ENCODE results near the gene EDC3. TPM values are rescaled to one million over a fixed set of nuclear protein-coding genes. Genes with fewer than 3 reads are reported as not detected.

Gene EDC3
- polyA plus RNA-seq, 1 donor from 2014 or later = 18.5 TPM

DNA sequence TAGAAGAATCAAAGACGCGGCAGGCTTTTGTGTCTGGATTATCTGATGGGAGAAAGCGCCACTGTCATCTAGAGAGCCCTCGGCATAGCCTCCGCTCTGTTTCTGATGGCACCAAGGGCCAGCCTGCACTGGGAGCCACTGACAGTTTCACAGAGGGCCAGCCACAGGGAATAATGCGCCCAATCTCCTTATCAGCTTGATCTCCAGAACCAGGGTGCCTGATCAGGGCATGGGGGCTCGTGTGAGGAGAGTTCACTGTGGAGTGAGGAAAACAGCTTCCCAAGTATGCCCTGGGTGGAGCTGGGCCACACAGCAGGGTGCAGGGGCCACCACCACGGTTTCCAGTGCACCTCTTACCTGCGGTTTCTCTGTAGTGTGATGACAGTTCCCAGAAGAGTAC, 110.0 kb downstream of the EDC3 start:
- Mint-ChIP-seq H3K36me3 (peaks cover 3% of the 10 kb centered on the region), H3K27ac (no peak overlapping the region), H3K27me3 (no peaks in the 10 kb centered on the region), H3K4me1 (no peaks in the 10 kb centered on the region), H3K9me3 (no peaks in the 10 kb centered on the region), H3K4me3 (no peak overlapping the region)

DNA sequence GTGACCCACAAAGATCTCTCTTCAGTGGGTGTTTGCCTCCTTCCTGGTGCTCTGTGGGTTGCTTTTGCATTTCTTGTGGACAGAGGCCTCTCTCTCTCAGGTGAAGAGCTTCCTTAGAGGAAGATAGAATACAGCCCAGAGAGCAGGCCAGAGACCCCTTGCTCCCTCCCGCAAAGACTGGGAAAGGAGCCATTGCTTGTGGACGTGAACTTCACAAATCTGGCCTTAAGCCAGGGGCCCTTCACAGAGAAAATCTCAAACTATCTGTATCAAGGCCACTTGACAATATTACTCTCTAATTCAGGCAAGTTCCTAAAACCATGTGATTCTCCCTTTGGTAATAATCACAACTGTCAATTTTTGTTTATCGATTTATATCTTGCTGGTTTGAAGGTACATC, 110.6 kb downstream of the EDC3 start:
- no peaks in the 10 kb centered on the region for H3K4me1 Mint-ChIP-seq
- H3K27ac Mint-ChIP-seq = no peak overlapping the region
- H3K36me3 Mint-ChIP-seq = peaks cover 3% of the 10 kb centered on the region
- H3K9me3 Mint-ChIP-seq = no peaks in the 10 kb centered on the region
- H3K27me3 Mint-ChIP-seq = no peaks in the 10 kb centered on the region
- no peak overlapping the region for H3K4me3 Mint-ChIP-seq

DNA sequence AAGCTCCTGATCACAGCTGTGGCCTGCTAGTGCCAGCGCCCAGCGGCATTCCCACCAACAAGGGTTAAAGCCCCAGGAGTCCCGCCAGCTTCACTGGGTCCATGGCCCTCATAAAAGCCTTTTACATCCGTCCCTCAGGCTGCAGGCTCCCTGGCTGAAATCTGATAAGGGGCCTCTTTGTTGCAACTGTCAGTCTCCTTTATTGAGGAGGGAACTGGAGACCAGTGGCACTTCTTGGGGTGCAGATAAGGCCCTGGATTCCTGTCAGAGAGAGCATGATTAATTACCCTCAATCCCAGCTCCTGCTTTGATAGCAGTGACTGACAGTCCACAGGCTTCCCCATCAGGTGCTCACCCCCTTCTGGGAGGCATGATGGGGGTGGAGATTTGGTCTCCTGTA, 111.0 kb downstream of the EDC3 start:
- no peak overlapping the region for H3K27ac Mint-ChIP-seq
- peaks cover 3% of the 10 kb centered on the region for H3K36me3 Mint-ChIP-seq
- no peak overlapping the region for H3K4me3 Mint-ChIP-seq
- H3K9me3 Mint-ChIP-seq = no peaks in the 10 kb centered on the region
- H3K4me1 Mint-ChIP-seq = no peaks in the 10 kb centered on the region
- no peaks in the 10 kb centered on the region for H3K27me3 Mint-ChIP-seq

DNA sequence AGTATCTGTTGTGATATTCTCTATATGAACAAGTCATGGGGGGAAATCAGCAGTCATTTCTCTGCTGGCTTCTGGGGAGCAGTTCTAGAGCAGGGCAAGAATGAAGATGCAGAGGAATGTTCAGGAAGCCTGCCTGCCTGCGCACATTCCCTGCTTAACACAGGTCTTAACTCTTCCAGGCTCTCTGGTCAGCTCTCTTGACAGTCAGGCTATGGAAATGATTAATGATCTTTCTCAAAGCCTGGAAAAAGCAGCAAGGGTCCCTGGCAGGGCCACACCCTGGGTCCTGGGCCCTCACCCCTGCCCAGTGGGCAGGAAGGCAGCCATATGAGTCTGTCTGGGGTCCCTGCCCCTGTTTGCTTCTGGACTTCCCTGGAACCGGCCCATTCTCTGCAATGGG, 111.6 kb downstream of the EDC3 start:
- Mint-ChIP-seq H3K27me3 (no peaks in the 10 kb centered on the region), H3K36me3 (peaks cover 5% of the 10 kb centered on the region), H3K4me3 (no peak overlapping the region), H3K4me1 (no peaks in the 10 kb centered on the region), H3K27ac (no peak overlapping the region), H3K9me3 (no peaks in the 10 kb centered on the region)

Other genes starting within 250 kb of the EDC3 start
- gene UBL7, start 234.9 kb downstream of the EDC3 start, polyA plus RNA-seq = 123 TPM
- gene ARID3B, start 154.8 kb downstream of the EDC3 start, polyA plus RNA-seq = 14.4 TPM
- 86.2 TPM for gene CLK3, start 80.2 kb downstream of the EDC3 start, polyA plus RNA-seq
- not detected for gene CYP1A1, start 29.5 kb upstream of the EDC3 start, polyA plus RNA-seq
- not detected for gene CYP1A2, start 52.8 kb upstream of the EDC3 start, polyA plus RNA-seq
- 214 TPM for gene CSK, start 86.1 kb upstream of the EDC3 start, polyA plus RNA-seq
- gene LMAN1L, start 116.8 kb upstream of the EDC3 start, polyA plus RNA-seq = not detected
- gene CPLX3, start 130.6 kb upstream of the EDC3 start, polyA plus RNA-seq = not detected
- 25.2 TPM for gene ULK3, start 147.1 kb upstream of the EDC3 start, polyA plus RNA-seq
- gene SCAMP2, start 177.3 kb upstream of the EDC3 start, polyA plus RNA-seq = 157 TPM
- gene MPI, start 194.0 kb upstream of the EDC3 start, polyA plus RNA-seq = 43.0 TPM
- gene FAM219B, start 210.8 kb upstream of the EDC3 start, polyA plus RNA-seq = 42.7 TPM
- gene COX5A, start 242.0 kb upstream of the EDC3 start, polyA plus RNA-seq = 325 TPM

Data from IgD-negative memory B cell (primary cell).